Measurements from ENCODE around the gene SLC28A2.

SLC28A2 gene

GRCh38 chr15:45251888-45252287 is at the start of gene SLC28A2:
SLC28A2 (plus strand) TSS chr15:45252234; CDS start chr15:45253216, 982 bp downstream.
- no peaks in the 10 kb centered on the region for H3K4me1 Mint-ChIP-seq (ENCODE audit: low read depth)
- H3K36me3 Mint-ChIP-seq (ENCODE audit: low read depth), result no peaks in the 10 kb centered on the region
- no peak within 1 kb of the TSS for H3K27ac Mint-ChIP-seq
- peaks cover under 1% of the 10 kb centered on the region for H3K9me3 Mint-ChIP-seq
- H3K4me3 Mint-ChIP-seq, result no peak within 1 kb of the TSS
- no peaks in the 10 kb centered on the region for H3K27me3 Mint-ChIP-seq
- intact Hi-C loops (cut with micrococcal nuclease), result no loop called here

- Mint-ChIP-seq H3K36me3 (ENCODE audit: low read depth) (peaks cover 10% of the 10 kb centered on the region), H3K4me3 (no peak overlapping the region), H3K9me3 (no peaks in the 10 kb centered on the region), H3K4me1 (ENCODE audit: low read depth) (peaks cover 23% of the 10 kb centered on the region), H3K27ac (peak overlapping the region; percentile 69), H3K27me3 (peaks cover 3% of the 10 kb centered on the region)
- intact Hi-C loops (cut with micrococcal nuclease), result no loop called here
Observed at GRCh38 chr15:45203182-45203581, 48.9 kb upstream of the SLC28A2 start.

GRCh38 chr15:45205192-45205591 is 46.8 kb upstream of the SLC28A2 start:
- no peak overlapping the region for H3K4me3 Mint-ChIP-seq
- peaks cover 23% of the 10 kb centered on the region for H3K4me1 Mint-ChIP-seq (ENCODE audit: low read depth)
- H3K27ac Mint-ChIP-seq, result no peak overlapping the region
- no peaks in the 10 kb centered on the region for H3K9me3 Mint-ChIP-seq
- intact Hi-C loops (cut with micrococcal nuclease), result no loop called here
- H3K27me3 Mint-ChIP-seq, result peaks cover 3% of the 10 kb centered on the region
- no peaks in the 10 kb centered on the region for H3K36me3 Mint-ChIP-seq (ENCODE audit: low read depth)

GRCh38 chr15:45212493-45212892 is 39.5 kb upstream of the SLC28A2 start:
- Mint-ChIP-seq H3K4me3 (no peak overlapping the region), H3K9me3 (no peaks in the 10 kb centered on the region), H3K27ac (no peak overlapping the region), H3K36me3 (ENCODE audit: low read depth) (no peaks in the 10 kb centered on the region), H3K27me3 (peaks cover 13% of the 10 kb centered on the region), H3K4me1 (ENCODE audit: low read depth) (no peaks in the 10 kb centered on the region)
- intact Hi-C loops (cut with micrococcal nuclease), result no loop called here

- H3K9me3 Mint-ChIP-seq, result no peaks in the 10 kb centered on the region
- no peak overlapping the region for H3K4me3 Mint-ChIP-seq
- no peaks in the 10 kb centered on the region for H3K4me1 Mint-ChIP-seq (ENCODE audit: low read depth)
- intact Hi-C loops (cut with micrococcal nuclease), result no loop called here
- no peak overlapping the region for H3K27ac Mint-ChIP-seq
- no peaks in the 10 kb centered on the region for H3K36me3 Mint-ChIP-seq (ENCODE audit: low read depth)
- peaks cover 28% of the 10 kb centered on the region for H3K27me3 Mint-ChIP-seq
Observed at GRCh38 chr15:45221053-45221599, 30.9 kb upstream of the SLC28A2 start.

GRCh38 chr15:45221967-45222366 is 30.1 kb upstream of the SLC28A2 start:
- Mint-ChIP-seq H3K27me3 (peaks cover 30% of the 10 kb centered on the region), H3K4me1 (ENCODE audit: low read depth) (no peaks in the 10 kb centered on the region), H3K36me3 (ENCODE audit: low read depth) (no peaks in the 10 kb centered on the region), H3K27ac (no peak overlapping the region), H3K4me3 (no peak overlapping the region), H3K9me3 (no peaks in the 10 kb centered on the region)
- intact Hi-C loops (cut with micrococcal nuclease), result no loop called here

GRCh38 chr15:45224621-45225217 is 27.3 kb upstream of the SLC28A2 start:
- Mint-ChIP-seq H3K36me3 (ENCODE audit: low read depth) (no peaks in the 10 kb centered on the region), H3K4me1 (ENCODE audit: low read depth) (no peaks in the 10 kb centered on the region), H3K9me3 (no peaks in the 10 kb centered on the region), H3K27ac (no peak overlapping the region), H3K4me3 (no peak overlapping the region), H3K27me3 (peaks cover 30% of the 10 kb centered on the region)
- intact Hi-C loops (cut with micrococcal nuclease), result no loop called here

- intact Hi-C loops (cut with micrococcal nuclease), result no loop called here
- peaks cover 6% of the 10 kb centered on the region for H3K4me1 Mint-ChIP-seq (ENCODE audit: low read depth)
- no peak overlapping the region for H3K27ac Mint-ChIP-seq
- no peaks in the 10 kb centered on the region for H3K9me3 Mint-ChIP-seq
- H3K4me3 Mint-ChIP-seq, result no peak overlapping the region
- no peaks in the 10 kb centered on the region for H3K36me3 Mint-ChIP-seq (ENCODE audit: low read depth)
- peaks cover 30% of the 10 kb centered on the region for H3K27me3 Mint-ChIP-seq
Observed at GRCh38 chr15:45225506-45226273, 26.3 kb upstream of the SLC28A2 start.

GRCh38 chr15:45228931-45229330 is 23.1 kb upstream of the SLC28A2 start:
- Mint-ChIP-seq H3K4me1 (ENCODE audit: low read depth) (peaks cover 19% of the 10 kb centered on the region), H3K9me3 (peaks cover 20% of the 10 kb centered on the region), H3K36me3 (ENCODE audit: low read depth) (no peaks in the 10 kb centered on the region), H3K27me3 (peaks cover 21% of the 10 kb centered on the region), H3K4me3 (no peak overlapping the region), H3K27ac (no peak overlapping the region)
- intact Hi-C loops (cut with micrococcal nuclease), result no loop called here

- no peaks in the 10 kb centered on the region for H3K36me3 Mint-ChIP-seq (ENCODE audit: low read depth)
- H3K27me3 Mint-ChIP-seq, result peaks cover 15% of the 10 kb centered on the region
- peak overlapping the region; percentile 54 for H3K27ac Mint-ChIP-seq
- no peak overlapping the region for H3K4me3 Mint-ChIP-seq
- peaks cover 19% of the 10 kb centered on the region for H3K4me1 Mint-ChIP-seq (ENCODE audit: low read depth)
- intact Hi-C loops (cut with micrococcal nuclease), result no loop called here
- peaks cover 35% of the 10 kb centered on the region for H3K9me3 Mint-ChIP-seq
Observed at GRCh38 chr15:45230245-45230965, 21.6 kb upstream of the SLC28A2 start.

GRCh38 chr15:45231132-45231531 is 20.9 kb upstream of the SLC28A2 start:
- no peaks in the 10 kb centered on the region for H3K36me3 Mint-ChIP-seq (ENCODE audit: low read depth)
- H3K27ac Mint-ChIP-seq, result peak overlapping the region; percentile 54
- peaks cover 13% of the 10 kb centered on the region for H3K27me3 Mint-ChIP-seq
- H3K4me1 Mint-ChIP-seq (ENCODE audit: low read depth), result peaks cover 19% of the 10 kb centered on the region
- intact Hi-C loops (cut with micrococcal nuclease), result no loop called here
- no peak overlapping the region for H3K4me3 Mint-ChIP-seq
- H3K9me3 Mint-ChIP-seq, result peaks cover 39% of the 10 kb centered on the region

- peaks cover 45% of the 10 kb centered on the region for H3K9me3 Mint-ChIP-seq
- H3K4me3 Mint-ChIP-seq, result no peak overlapping the region
- intact Hi-C loops (cut with micrococcal nuclease), result no loop called here
- H3K27ac Mint-ChIP-seq, result no peak overlapping the region
- no peaks in the 10 kb centered on the region for H3K36me3 Mint-ChIP-seq (ENCODE audit: low read depth)
- peaks cover 19% of the 10 kb centered on the region for H3K4me1 Mint-ChIP-seq (ENCODE audit: low read depth)
- H3K27me3 Mint-ChIP-seq, result peaks cover 11% of the 10 kb centered on the region
Observed at GRCh38 chr15:45231864-45232562, 20.0 kb upstream of the SLC28A2 start.

- no peaks in the 10 kb centered on the region for H3K36me3 Mint-ChIP-seq (ENCODE audit: low read depth)
- peaks cover 67% of the 10 kb centered on the region for H3K9me3 Mint-ChIP-seq
- intact Hi-C loops (cut with micrococcal nuclease), result no loop called here
- H3K27ac Mint-ChIP-seq, result no peak overlapping the region
- peaks cover 8% of the 10 kb centered on the region for H3K27me3 Mint-ChIP-seq
- peaks cover 19% of the 10 kb centered on the region for H3K4me1 Mint-ChIP-seq (ENCODE audit: low read depth)
- no peak overlapping the region for H3K4me3 Mint-ChIP-seq
Observed at GRCh38 chr15:45234562-45235235, 17.3 kb upstream of the SLC28A2 start.

Measured in dendritic cell treated with granulocyte-macrophage colony-stimulating factor and Interleukin-4, amounts not matched to agents 40 ng/mL and 50 ng/mL, for 4 days (primary cell).